ENCODE data around the gene MYO18A. TPM values are rescaled to one million over a fixed set of nuclear protein-coding genes. Genes with fewer than 3 reads are reported as not detected.

Gene MYO18A
- total RNA-seq, 4 donors from 2014 or later = 46.7 to 82.7 (median 64.6) TPM

- no peak overlapping the region for H3K4me3 ChIP-seq
- no peaks in the 10 kb centered on the region for H3K27me3 ChIP-seq
- H3K4me1 ChIP-seq = peaks cover 23 to 35% (median 28%) of the 10 kb centered on the region in 4 donors
- TF ChIP-seq EP300 (IDR thresholded peaks at IDR 0.05) (no peak), CTCF (IDR thresholded peaks at IDR 0.05) (peak; percentile 78 to 93 (median 81))
- intact Hi-C loops (cut with DNase I) = loop anchor here (2.0 kb wide), 1 partner anchor 147 kb away; no protein-coding TSS in a partner anchor
- DNase-seq (ENCODE audit: extremely low spot score) = no peak
- no peak overlapping the region for H3K27ac ChIP-seq (replicated peaks in 1 of 4)
- H3K36me3 ChIP-seq = peaks cover 26 to 89% (median 76%) of the 10 kb centered on the region in 4 donors
- H3K9me3 ChIP-seq = no peaks in the 10 kb centered on the region
- 45% methylated on average over 18 of the region's 20 CpGs for WGBS
Observed at GRCh38 chr17:29111816-29112499, 68.2 kb downstream of the MYO18A start.

- H3K27me3 ChIP-seq = no peaks in the 10 kb centered on the region
- H3K27ac ChIP-seq (replicated peaks in 1 of 4) = no peak overlapping the region
- H3K4me1 ChIP-seq = peaks cover 21 to 35% (median 26%) of the 10 kb centered on the region in 4 donors
- 93% methylated on average over 7 of the region's 16 CpGs for WGBS
- H3K36me3 ChIP-seq = peaks cover 30 to 97% (median 84%) of the 10 kb centered on the region in 4 donors
- no peaks in the 10 kb centered on the region for H3K9me3 ChIP-seq
- intact Hi-C loops (cut with DNase I) = loop anchor here (2.0 kb wide), 1 partner anchor 146 kb away; no protein-coding TSS in a partner anchor
- DNase-seq (ENCODE audit: extremely low spot score) = no peak
- no peak for TF ChIP-seq POLR2A (IDR thresholded peaks at IDR 0.05; ENCODE audit: low read depth)
- TF ChIP-seq CTCF (IDR thresholded peaks at IDR 0.05) = no peak
- no peak for TF ChIP-seq POLR2AphosphoS5 (IDR thresholded peaks at IDR 0.05)
- TF ChIP-seq EP300 (IDR thresholded peaks at IDR 0.05) = no peak
- no peak overlapping the region for H3K4me3 ChIP-seq
Observed at GRCh38 chr17:29110372-29110757, 69.8 kb downstream of the MYO18A start.

GRCh38 chr17:29109477-29110371 is 70.5 kb downstream of the MYO18A start:
- Histone ChIP-seq H3K36me3 (peaks cover 28 to 97% (median 83%) of the 10 kb centered on the region in 4 donors), H3K27ac (replicated peaks in 1 of 4) (no peak overlapping the region), H3K4me1 (peaks cover 21 to 35% (median 26%) of the 10 kb centered on the region in 4 donors), H3K9me3 (no peaks in the 10 kb centered on the region), H3K4me3 (no peak overlapping the region), H3K27me3 (no peaks in the 10 kb centered on the region)
- intact Hi-C loops (cut with DNase I) = loop anchor here (2.0 kb wide), 1 partner anchor 145 kb away; no protein-coding TSS in a partner anchor
- DNase-seq (ENCODE audit: extremely low spot score) = no peak
- 82% methylated on average over 11 of the region's 32 CpGs for WGBS
- TF ChIP-seq POLR2A (IDR thresholded peaks at IDR 0.05; ENCODE audit: low read depth) (no peak), EP300 (IDR thresholded peaks at IDR 0.05) (no peak), CTCF (IDR thresholded peaks at IDR 0.05) (no peak), POLR2AphosphoS5 (IDR thresholded peaks at IDR 0.05) (no peak)

- no peak for TF ChIP-seq EP300 (IDR thresholded peaks at IDR 0.05)
- no peak for TF ChIP-seq POLR2A (IDR thresholded peaks at IDR 0.05; ENCODE audit: low read depth)
- no peak for TF ChIP-seq POLR2AphosphoS5 (IDR thresholded peaks at IDR 0.05)
- TF ChIP-seq CTCF (IDR thresholded peaks at IDR 0.05) = no peak
- intact Hi-C loops (cut with DNase I) = no loop called here
- peaks cover 30 to 97% (median 84%) of the 10 kb centered on the region in 4 donors for H3K36me3 ChIP-seq
- no peaks in the 10 kb centered on the region for H3K9me3 ChIP-seq
- WGBS = 78% methylated on average over 9 of the region's 10 CpGs
- H3K4me3 ChIP-seq = no peak overlapping the region
- no peak for DNase-seq (ENCODE audit: extremely low spot score)
- no peaks in the 10 kb centered on the region for H3K27me3 ChIP-seq
- H3K27ac ChIP-seq (replicated peaks in 1 of 4) = no peak overlapping the region
- H3K4me1 ChIP-seq = peaks cover 21 to 34% (median 26%) of the 10 kb centered on the region in 4 donors
Observed at GRCh38 chr17:29108823-29109476, 71.2 kb downstream of the MYO18A start.

All from esophagus muscularis mucosa (tissue), 4 donors.